ENCODE results near the gene RIMBP2.

RIMBP2 gene

GRCh38 chr12:130435826-130436225 lies 280.3 kb downstream of the RIMBP2 start:
- no peaks in the 10 kb centered on the region for H3K4me1 Mint-ChIP-seq
- H3K9me3 Mint-ChIP-seq, result peaks cover 10% of the 10 kb centered on the region
- no peak for ATAC-seq
- no peak overlapping the region for H3K27ac Mint-ChIP-seq
- DNase-seq, result no peak
- H3K36me3 Mint-ChIP-seq (ENCODE audit: low read depth), result no peaks in the 10 kb centered on the region
- H3K27me3 Mint-ChIP-seq, result no peaks in the 10 kb centered on the region
- no peak overlapping the region for H3K4me3 Mint-ChIP-seq

- H3K4me1 Mint-ChIP-seq, result no peaks in the 10 kb centered on the region
- H3K4me3 Mint-ChIP-seq, result no peak overlapping the region
- H3K36me3 Mint-ChIP-seq (ENCODE audit: low read depth), result no peaks in the 10 kb centered on the region
- no peaks in the 10 kb centered on the region for H3K27me3 Mint-ChIP-seq
- no peak for ATAC-seq
- H3K9me3 Mint-ChIP-seq, result peaks cover 6% of the 10 kb centered on the region
- H3K27ac Mint-ChIP-seq, result no peak overlapping the region
- DNase-seq, result no peak
Observed at GRCh38 chr12:130435331-130435730, 280.8 kb downstream of the RIMBP2 start.

- DNase-seq (no peak), ATAC-seq (no peak)
- Mint-ChIP-seq H3K4me1 (no peaks in the 10 kb centered on the region), H3K27ac (no peak overlapping the region), H3K4me3 (no peak overlapping the region), H3K27me3 (no peaks in the 10 kb centered on the region), H3K36me3 (ENCODE audit: low read depth) (no peaks in the 10 kb centered on the region), H3K9me3 (peaks cover 5% of the 10 kb centered on the region)
Observed at GRCh38 chr12:130434560-130434959, 281.5 kb downstream of the RIMBP2 start.

- H3K9me3 Mint-ChIP-seq, result peaks cover under 1% of the 10 kb centered on the region
- H3K27ac Mint-ChIP-seq, result no peak overlapping the region
- H3K36me3 Mint-ChIP-seq (ENCODE audit: low read depth), result no peaks in the 10 kb centered on the region
Observed at GRCh38 chr12:130433834-130434233, 282.3 kb downstream of the RIMBP2 start.

GRCh38 chr12:130433411-130433810 lies 282.7 kb downstream of the RIMBP2 start:
- no peaks in the 10 kb centered on the region for H3K9me3 Mint-ChIP-seq
- no peak for DNase-seq
- ATAC-seq, result no peak
- H3K27me3 Mint-ChIP-seq, result no peaks in the 10 kb centered on the region
- H3K36me3 Mint-ChIP-seq (ENCODE audit: low read depth), result no peaks in the 10 kb centered on the region
- no peaks in the 10 kb centered on the region for H3K4me1 Mint-ChIP-seq
- no peak overlapping the region for H3K4me3 Mint-ChIP-seq
- H3K27ac Mint-ChIP-seq, result no peak overlapping the region

More at GRCh38 chr12:130433834-130434233, 282.3 kb downstream of the RIMBP2 start:
- no peak for DNase-seq
- H3K27me3 Mint-ChIP-seq, result no peaks in the 10 kb centered on the region
- H3K4me1 Mint-ChIP-seq, result no peaks in the 10 kb centered on the region
- no peak for ATAC-seq
- H3K4me3 Mint-ChIP-seq, result no peak overlapping the region

GRCh38 chr12:130431176-130431575 lies 284.9 kb downstream of the RIMBP2 start:
- no peaks in the 10 kb centered on the region for H3K4me1 Mint-ChIP-seq
- no peak overlapping the region for H3K27ac Mint-ChIP-seq
- no peak overlapping the region for H3K4me3 Mint-ChIP-seq
- DNase-seq (no peak), ATAC-seq (no peak)
- no peaks in the 10 kb centered on the region for H3K9me3 Mint-ChIP-seq
- no peaks in the 10 kb centered on the region for H3K36me3 Mint-ChIP-seq (ENCODE audit: low read depth)
- H3K27me3 Mint-ChIP-seq, result no peaks in the 10 kb centered on the region

GRCh38 chr12:130429656-130430505 lies 286.2 kb downstream of the RIMBP2 start:
- DNase-seq, result no peak
- Mint-ChIP-seq H3K27me3 (no peaks in the 10 kb centered on the region), H3K36me3 (ENCODE audit: low read depth) (no peaks in the 10 kb centered on the region), H3K4me1 (no peaks in the 10 kb centered on the region), H3K27ac (no peak overlapping the region), H3K4me3 (no peak overlapping the region), H3K9me3 (no peaks in the 10 kb centered on the region)
- ATAC-seq, result no peak

- Mint-ChIP-seq H3K4me1 (no peaks in the 10 kb centered on the region), H3K27me3 (no peaks in the 10 kb centered on the region), H3K4me3 (no peak overlapping the region), H3K36me3 (ENCODE audit: low read depth) (no peaks in the 10 kb centered on the region), H3K9me3 (no peaks in the 10 kb centered on the region), H3K27ac (no peak overlapping the region)
- DNase-seq (no peak), ATAC-seq (no peak)
Observed at GRCh38 chr12:130428116-130428515, 288.0 kb downstream of the RIMBP2 start.

GRCh38 chr12:130427381-130427887 lies 288.7 kb downstream of the RIMBP2 start:
- H3K9me3 Mint-ChIP-seq, result no peaks in the 10 kb centered on the region
- no peak for DNase-seq
- no peak overlapping the region for H3K4me3 Mint-ChIP-seq
- ATAC-seq, result no peak
- no peaks in the 10 kb centered on the region for H3K36me3 Mint-ChIP-seq (ENCODE audit: low read depth)
- H3K27ac Mint-ChIP-seq, result no peak overlapping the region
- no peaks in the 10 kb centered on the region for H3K27me3 Mint-ChIP-seq
- H3K4me1 Mint-ChIP-seq, result no peaks in the 10 kb centered on the region

GRCh38 chr12:130425698-130426245 lies 290.3 kb downstream of the RIMBP2 start:
- no peak overlapping the region for H3K4me3 Mint-ChIP-seq
- ATAC-seq (peak; percentile 17), DNase-seq (no peak)
- H3K9me3 Mint-ChIP-seq, result no peaks in the 10 kb centered on the region
- no peaks in the 10 kb centered on the region for H3K36me3 Mint-ChIP-seq (ENCODE audit: low read depth)
- H3K27me3 Mint-ChIP-seq, result no peaks in the 10 kb centered on the region
- H3K4me1 Mint-ChIP-seq, result no peaks in the 10 kb centered on the region
- H3K27ac Mint-ChIP-seq, result no peak overlapping the region

- Mint-ChIP-seq H3K9me3 (no peaks in the 10 kb centered on the region), H3K27me3 (no peaks in the 10 kb centered on the region), H3K27ac (no peak overlapping the region), H3K36me3 (ENCODE audit: low read depth) (no peaks in the 10 kb centered on the region), H3K4me3 (no peak overlapping the region), H3K4me1 (no peaks in the 10 kb centered on the region)
- no peak for DNase-seq
- no peak for ATAC-seq
Observed at GRCh38 chr12:130424858-130425697, 291.0 kb downstream of the RIMBP2 start.

- Mint-ChIP-seq H3K9me3 (no peaks in the 10 kb centered on the region), H3K27ac (no peak overlapping the region), H3K36me3 (ENCODE audit: low read depth) (no peaks in the 10 kb centered on the region), H3K4me1 (no peaks in the 10 kb centered on the region), H3K4me3 (no peak overlapping the region), H3K27me3 (no peaks in the 10 kb centered on the region)
- ATAC-seq (no peak), DNase-seq (no peak)
Observed at GRCh38 chr12:130423991-130424857, 291.9 kb downstream of the RIMBP2 start.

- Mint-ChIP-seq H3K4me3 (no peak overlapping the region), H3K9me3 (no peaks in the 10 kb centered on the region), H3K27ac (no peak overlapping the region), H3K27me3 (no peaks in the 10 kb centered on the region), H3K36me3 (ENCODE audit: low read depth) (no peaks in the 10 kb centered on the region), H3K4me1 (no peaks in the 10 kb centered on the region)
- ATAC-seq, result no peak
- no peak for DNase-seq
Observed at GRCh38 chr12:130423136-130423535, 293.0 kb downstream of the RIMBP2 start.

- H3K9me3 Mint-ChIP-seq, result no peaks in the 10 kb centered on the region
- H3K4me3 Mint-ChIP-seq, result no peak overlapping the region
- H3K4me1 Mint-ChIP-seq, result no peaks in the 10 kb centered on the region
- ATAC-seq (no peak), DNase-seq (no peak)
- no peaks in the 10 kb centered on the region for H3K36me3 Mint-ChIP-seq (ENCODE audit: low read depth)
- no peak overlapping the region for H3K27ac Mint-ChIP-seq
- H3K27me3 Mint-ChIP-seq, result peaks cover 2% of the 10 kb centered on the region
Observed at GRCh38 chr12:130422676-130423075, 293.4 kb downstream of the RIMBP2 start.

All from activated naive CD8-positive, alpha-beta T cell treated with anti-CD3 and anti-CD28 coated beads, Interleukin-2, amount 50 U/mL, for 24 hours (primary cell).